Measurements from ENCODE around the gene SCARB1. TPM values are rescaled to one million over a fixed set of nuclear protein-coding genes. Genes with fewer than 3 reads are reported as not detected.

SCARB1 gene
- total RNA-seq, 1 donor from 2014 or later: 6.6 TPM

- no peaks in the 10 kb centered on the region for H3K27me3 ChIP-seq (ENCODE audit: control insufficient read depth, insufficient read depth, low read length)
- H3K4me3 ChIP-seq (ENCODE audit: low read depth, low read length): no peak overlapping the region
- DNase-seq (ENCODE audit: low read depth) (no peak), FAIRE-seq (no peak)
- H3K36me3 ChIP-seq (ENCODE audit: control insufficient read depth, insufficient read depth, low read length): no peaks in the 10 kb centered on the region
- no peak for TF ChIP-seq CTCF (IDR thresholded peaks at IDR 0.05; ENCODE audit: insufficient read depth, low read length, severe bottlenecking)
Measured at GRCh38 chr12:124854637-124855184, 9.0 kb downstream of the SCARB1 start.

DNA sequence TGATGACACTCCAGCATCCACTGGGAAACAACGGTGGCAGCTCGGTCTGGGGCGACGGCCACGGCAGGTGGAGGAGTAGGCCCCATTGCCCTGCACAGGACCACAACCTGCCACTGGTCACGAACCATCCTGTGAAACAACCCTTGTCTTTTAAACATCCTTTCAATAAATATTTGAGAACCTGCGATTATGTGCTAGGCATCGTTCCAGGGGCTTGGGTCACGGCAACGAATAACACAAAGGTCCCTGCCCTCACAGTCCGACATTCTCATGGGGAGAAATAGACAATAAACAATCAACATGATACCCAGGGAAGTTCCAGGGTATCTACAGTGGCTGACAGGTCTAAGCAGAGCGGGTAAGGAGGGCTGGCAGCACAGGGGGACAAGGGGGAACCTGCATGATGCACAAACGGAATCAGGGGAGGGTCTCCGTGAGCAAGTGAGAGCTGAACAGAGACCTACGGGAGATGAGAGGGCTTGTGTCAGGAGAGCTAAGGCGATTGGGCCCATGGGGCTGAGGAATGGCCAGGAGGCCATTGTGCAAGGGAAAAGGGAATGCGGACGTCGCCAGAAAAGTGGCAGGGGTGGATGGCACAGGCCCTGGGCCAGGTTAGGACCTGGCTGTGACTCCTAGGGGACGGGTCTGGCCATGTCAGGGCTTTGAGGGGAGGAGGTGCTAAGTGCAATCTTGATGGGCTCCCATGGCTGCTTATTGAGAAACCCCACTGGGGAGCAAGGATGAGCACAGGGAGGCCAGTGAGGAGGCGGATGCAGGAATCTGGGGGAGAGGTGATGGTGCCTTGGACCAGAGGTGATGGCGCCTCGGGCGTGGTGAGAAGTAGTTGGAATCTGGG, 9.7 kb downstream of the SCARB1 start:
- Histone ChIP-seq H3K36me3 (ENCODE audit: control insufficient read depth, insufficient read depth, low read length) (peaks cover under 1% of the 10 kb centered on the region), H3K27me3 (ENCODE audit: control insufficient read depth, insufficient read depth, low read length) (no peaks in the 10 kb centered on the region), H3K4me3 (ENCODE audit: low read depth, low read length) (no peak overlapping the region)
- no peak for TF ChIP-seq CTCF (IDR thresholded peaks at IDR 0.05; ENCODE audit: insufficient read depth, low read length, severe bottlenecking)
- no peak for DNase-seq (ENCODE audit: low read depth)
- no peak for FAIRE-seq

DNA sequence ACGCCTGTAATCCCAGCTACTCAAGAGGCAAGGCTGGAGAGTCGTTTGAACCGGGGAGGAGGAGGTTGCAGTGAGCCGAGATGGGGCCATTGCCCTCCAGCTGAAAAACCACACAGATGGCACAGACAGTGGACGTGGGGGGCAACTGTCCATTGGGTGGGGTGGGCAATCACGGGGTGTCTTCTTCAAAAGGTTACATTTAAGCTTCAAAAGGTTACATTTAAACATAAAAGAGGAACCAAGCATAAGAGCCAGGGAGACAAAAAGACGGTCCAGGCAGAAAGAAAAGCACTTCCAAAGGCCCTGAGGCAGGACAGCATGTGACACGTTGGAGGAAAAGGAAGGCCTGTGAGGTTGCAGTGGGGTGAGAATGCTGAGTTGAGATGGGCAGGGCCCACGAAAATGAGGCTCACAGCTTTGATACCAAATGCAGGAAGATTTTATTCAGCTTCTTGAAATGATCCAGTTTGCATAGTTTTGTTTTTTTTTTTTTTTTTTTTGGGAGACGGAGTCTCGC, 10.7 kb downstream of the SCARB1 start:
- no peak for TF ChIP-seq CTCF (IDR thresholded peaks at IDR 0.05; ENCODE audit: insufficient read depth, low read length, severe bottlenecking)
- FAIRE-seq (no peak), DNase-seq (ENCODE audit: low read depth) (no peak)
- no peak overlapping the region for H3K4me3 ChIP-seq (ENCODE audit: low read depth, low read length)
- H3K36me3 ChIP-seq (ENCODE audit: control insufficient read depth, insufficient read depth, low read length): peaks cover 3% of the 10 kb centered on the region
- H3K27me3 ChIP-seq (ENCODE audit: control insufficient read depth, insufficient read depth, low read length): no peaks in the 10 kb centered on the region

GRCh38 chr12:124852329-124852831, 11.3 kb downstream of the SCARB1 start:
- H3K36me3 ChIP-seq (ENCODE audit: control insufficient read depth, insufficient read depth, low read length): peaks cover 3% of the 10 kb centered on the region
- H3K4me3 ChIP-seq (ENCODE audit: low read depth, low read length): no peak overlapping the region
- H3K27me3 ChIP-seq (ENCODE audit: control insufficient read depth, insufficient read depth, low read length): no peaks in the 10 kb centered on the region
- TF ChIP-seq CTCF (IDR thresholded peaks at IDR 0.05; ENCODE audit: insufficient read depth, low read length, severe bottlenecking): no peak
- peak; percentile 17 for DNase-seq (ENCODE audit: low read depth)
- FAIRE-seq: peak; percentile 18

GRCh38 chr12:124851342-124851741, 12.3 kb downstream of the SCARB1 start:
- peaks cover 3% of the 10 kb centered on the region for H3K36me3 ChIP-seq (ENCODE audit: control insufficient read depth, insufficient read depth, low read length)

More at GRCh38 chr12:124851342-124851741, 12.3 kb downstream of the SCARB1 start:
- FAIRE-seq (no peak), DNase-seq (ENCODE audit: low read depth) (no peak)
- TF ChIP-seq CTCF (IDR thresholded peaks at IDR 0.05; ENCODE audit: insufficient read depth, low read length, severe bottlenecking): no peak
- Histone ChIP-seq H3K4me3 (ENCODE audit: low read depth, low read length) (no peak overlapping the region), H3K27me3 (ENCODE audit: control insufficient read depth, insufficient read depth, low read length) (no peaks in the 10 kb centered on the region)
